GM18861 (cell line): ENCODE measurements around the gene FLNB.

Source experiments
- ATAC-seq: cut with Tn5 transposase; IDR thresholded peaks from one replicate; pipeline ENCODE4 v1.9.1; 2021; ENCODE audit not compliant: unreplicated experiment

FLNB gene

DNA sequence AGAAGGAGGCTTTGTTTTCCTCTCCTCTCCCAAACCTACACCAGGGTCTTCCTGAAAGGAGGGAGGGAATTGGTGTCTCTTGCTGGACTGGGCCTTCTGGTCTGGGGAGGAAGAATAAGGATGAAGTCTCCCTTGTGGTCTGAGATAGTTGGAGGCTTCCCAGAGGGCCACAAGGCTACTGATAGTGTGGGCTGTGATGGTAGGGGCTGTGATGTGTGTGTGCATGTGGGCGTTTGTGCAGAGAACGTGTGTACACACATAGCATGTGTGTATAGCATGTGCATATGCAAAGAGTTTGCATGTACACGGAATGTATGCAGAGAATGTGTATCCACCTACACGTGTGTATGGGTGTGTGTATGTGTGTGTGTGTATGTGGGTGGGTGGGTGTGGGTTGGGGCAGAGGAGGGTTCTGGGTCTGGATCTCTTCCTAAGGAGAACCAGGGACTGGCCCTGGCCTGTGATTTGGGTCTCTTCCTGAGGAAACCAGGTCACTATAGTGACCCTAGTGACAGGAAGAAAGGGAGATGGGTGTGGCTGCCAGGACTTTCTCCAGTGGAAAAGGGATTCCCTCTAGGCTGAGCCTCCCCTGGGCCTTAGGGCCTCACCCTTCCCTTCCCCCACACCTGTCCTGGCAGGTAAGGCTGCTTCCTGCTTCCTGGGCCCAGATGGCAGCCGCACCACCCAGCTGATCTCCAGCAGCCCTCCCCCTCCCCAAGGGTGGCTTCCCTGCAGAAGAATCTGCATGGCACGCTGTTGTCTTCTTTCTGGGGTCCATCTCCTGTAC, 1.7 kb downstream of the FLNB start:
- no peak for ATAC-seq

DNA sequence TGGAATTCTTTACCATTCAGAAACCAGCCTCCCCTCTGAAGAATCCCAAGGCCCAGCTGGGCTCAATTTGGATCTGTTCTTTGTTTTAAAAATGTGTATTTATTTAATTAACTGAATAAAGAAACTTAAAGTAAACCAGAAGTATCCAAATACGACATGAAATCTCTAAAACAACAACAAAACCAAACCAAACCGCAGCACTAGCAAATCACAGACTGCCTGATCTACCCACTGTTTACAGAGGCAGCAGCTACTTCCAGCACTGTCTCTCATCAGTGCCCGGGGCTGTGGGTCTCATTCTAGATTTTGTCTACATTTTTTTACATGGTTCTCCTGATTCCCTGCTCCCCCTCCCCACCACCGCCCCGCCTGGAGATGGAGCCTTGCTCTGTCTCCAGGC, 2.3 kb downstream of the FLNB start:
- ATAC-seq, result no peak

DNA sequence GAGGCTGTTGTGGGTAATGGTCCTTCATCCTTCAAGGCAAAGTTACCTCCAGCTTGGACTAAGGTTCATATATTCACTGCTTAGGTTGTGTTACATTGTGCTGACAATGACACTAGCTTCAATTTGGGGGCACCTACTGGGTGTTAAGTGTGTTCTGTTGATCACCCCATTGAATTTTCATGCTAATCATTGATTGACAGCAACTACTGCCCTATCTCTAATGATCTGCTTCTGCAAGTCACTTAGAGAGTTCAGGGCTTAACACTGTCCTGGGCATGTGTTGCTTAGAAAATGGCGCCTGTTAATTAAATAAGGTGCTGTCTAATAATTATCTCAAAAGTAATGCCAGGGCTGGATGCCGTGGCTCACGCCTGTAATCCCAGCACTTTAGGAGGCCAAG, 3.4 kb downstream of the FLNB start:
- no peak for ATAC-seq

DNA sequence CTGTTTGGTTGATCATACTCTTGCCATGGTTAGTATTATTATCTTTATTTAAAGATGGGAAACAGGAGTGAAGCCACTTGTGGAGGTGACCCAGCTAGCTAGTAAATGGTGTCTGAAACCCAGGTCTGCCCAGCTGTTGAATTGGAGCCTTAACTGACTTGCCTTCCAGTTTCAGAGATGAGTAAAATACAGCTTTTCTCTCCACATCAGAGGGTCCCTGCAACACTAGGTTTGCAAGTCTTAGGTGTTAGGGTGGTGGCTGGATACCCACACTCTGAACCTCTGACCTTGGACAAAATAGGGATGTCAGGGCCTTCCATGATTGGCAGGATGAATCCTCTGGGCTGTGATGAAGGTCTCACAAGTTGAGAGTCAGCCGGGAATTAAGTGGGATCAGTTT, 4.1 kb downstream of the FLNB start:
- no peak for ATAC-seq

DNA sequence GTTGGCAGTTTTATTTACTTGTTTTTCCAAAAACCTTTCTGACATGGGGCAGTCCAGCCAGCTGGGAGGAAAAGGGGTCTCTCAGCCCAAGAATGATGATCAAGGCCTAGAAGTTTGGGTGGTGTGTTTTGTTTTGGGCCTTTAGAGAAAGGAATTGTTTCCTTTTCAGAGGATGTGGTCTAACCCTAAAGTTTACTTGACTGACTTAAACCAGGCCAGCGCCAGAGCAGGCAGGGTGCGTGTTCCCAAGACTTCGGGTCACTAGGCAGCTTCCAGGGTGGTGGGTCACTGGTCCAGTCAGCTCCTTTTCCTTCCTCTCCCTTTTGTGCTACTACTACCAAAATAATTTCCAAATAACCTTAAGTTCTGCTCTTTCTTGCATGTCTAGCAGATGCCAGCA, 4.9 kb downstream of the FLNB start:
- ATAC-seq, result no peak

DNA sequence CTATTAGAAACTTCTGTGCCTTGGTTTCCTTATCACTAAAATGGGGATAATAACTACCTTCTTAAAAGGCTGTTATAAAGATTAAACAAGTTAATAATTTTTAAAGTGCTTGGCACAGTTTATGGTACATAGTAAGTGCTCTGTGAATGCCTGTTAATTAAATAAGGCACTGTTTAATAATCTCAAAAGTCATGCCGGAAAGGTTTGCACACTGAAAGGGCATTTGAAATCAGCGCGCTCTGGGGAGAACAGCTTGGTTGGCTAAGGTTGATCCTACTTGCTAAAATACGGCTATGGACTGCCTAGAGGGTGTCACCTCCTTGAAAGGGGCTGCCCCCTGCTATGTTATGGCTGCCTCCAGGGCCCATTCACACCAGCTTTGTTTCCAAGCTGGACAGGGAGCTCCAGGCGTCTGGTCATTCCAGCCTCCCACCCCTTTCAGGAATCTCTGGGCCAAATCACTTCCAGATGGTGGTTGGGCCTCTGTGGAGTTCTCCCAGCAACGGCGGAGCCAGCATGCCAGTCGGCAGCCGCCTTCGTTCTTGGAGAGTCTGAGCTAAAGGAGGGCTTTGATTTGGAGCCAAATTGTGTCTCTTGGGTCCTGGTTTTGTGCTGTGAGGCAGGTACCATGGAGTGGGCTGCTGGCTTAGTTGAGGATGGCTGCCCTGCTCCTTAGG, 5.9 kb downstream of the FLNB start:
- ATAC-seq, result no peak

DNA sequence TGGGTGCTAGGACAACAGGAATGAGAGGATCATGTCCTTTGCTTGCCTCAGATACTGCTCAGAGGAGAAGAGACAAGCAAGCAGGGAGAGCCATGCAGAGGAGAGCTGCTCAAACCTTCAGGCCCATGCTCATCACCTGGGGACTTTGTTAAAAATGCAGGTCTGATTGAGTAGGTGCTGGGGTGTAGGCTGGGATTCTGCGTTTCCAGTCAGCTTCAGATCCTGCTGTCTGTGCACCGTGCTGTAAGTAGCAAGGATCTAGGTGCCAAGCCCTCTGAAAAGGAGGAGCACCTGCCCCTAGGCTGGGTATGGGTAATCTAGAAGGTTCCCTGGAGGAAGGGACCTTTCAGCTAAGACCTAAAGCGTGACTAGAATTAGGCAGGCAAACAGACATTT, 7.3 kb downstream of the FLNB start:
- ATAC-seq, result no peak

DNA sequence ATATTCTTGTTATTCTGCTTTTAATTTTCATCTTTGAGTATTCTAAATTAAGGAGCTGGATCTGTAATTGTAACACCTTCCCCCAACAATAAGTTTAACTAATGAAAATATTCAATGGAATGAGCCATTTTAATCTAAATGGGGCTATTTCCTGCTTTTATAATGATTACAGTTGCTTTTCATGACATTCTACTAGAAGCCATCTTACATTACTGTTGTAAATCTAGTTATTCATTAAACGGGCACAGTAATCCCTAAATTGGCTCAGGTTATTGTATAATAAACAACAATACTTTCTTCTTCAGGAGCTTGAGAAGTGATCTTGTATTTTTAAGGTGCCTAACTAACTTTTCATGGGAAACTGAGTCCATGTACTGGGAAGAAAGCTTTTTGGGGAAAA, 8.5 kb downstream of the FLNB start:
- ATAC-seq, result no peak

DNA sequence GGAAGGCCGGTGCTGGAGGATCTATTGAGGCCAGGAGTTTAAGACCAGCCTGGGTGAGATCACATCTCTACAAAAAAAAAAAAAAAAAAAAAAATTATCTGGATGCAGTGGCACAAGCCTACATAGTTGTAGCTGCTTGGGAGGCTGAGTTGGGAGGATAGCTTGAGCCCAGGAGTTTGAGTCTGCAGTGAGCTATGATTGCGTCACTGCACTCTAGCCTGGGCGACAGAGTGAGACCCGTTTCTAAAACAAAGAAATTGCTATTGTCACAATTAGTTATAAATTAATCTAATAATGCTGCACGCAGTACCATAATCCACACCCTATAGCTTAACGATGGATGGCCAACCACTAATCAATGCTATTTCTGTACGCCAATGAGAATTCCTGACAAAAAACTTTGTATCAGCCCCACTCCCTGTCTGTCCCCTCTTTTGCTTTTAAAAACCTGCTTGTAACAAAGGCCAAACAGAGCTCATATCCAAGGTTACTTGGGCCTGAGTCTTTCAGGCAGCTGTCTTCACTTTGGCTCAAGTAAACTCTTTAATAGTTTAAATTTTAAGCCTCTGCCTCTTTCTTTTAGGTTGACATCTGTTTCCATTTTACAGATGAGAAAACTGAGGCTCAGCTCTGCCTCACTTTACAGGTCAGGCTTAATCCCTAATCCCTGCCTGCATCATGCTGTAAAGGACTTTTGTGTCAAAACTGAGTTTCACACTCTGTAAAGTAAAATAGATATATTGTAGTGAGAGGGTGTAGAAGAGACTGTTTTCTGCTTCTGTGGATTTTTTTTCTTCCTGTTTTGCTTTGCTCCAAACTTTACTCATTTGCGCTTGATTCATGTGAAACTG, 10.9 kb downstream of the FLNB start:
- no peak for ATAC-seq

DNA sequence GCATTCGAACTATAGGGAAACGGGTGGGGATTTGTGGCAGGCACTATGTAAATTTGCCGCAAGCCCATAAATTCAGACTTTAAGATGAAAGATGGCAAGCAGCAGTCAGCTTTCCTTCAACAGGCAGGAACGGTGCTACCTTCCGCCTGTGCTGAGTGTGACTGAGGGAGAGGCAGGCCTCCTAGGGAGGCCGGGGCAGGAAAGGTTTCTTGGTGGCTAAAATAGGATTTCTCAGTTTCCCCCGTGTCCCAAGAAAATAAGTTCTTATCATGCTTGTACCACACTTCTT, 12.5 kb downstream of the FLNB start:
- ATAC-seq, result no peak

DNA sequence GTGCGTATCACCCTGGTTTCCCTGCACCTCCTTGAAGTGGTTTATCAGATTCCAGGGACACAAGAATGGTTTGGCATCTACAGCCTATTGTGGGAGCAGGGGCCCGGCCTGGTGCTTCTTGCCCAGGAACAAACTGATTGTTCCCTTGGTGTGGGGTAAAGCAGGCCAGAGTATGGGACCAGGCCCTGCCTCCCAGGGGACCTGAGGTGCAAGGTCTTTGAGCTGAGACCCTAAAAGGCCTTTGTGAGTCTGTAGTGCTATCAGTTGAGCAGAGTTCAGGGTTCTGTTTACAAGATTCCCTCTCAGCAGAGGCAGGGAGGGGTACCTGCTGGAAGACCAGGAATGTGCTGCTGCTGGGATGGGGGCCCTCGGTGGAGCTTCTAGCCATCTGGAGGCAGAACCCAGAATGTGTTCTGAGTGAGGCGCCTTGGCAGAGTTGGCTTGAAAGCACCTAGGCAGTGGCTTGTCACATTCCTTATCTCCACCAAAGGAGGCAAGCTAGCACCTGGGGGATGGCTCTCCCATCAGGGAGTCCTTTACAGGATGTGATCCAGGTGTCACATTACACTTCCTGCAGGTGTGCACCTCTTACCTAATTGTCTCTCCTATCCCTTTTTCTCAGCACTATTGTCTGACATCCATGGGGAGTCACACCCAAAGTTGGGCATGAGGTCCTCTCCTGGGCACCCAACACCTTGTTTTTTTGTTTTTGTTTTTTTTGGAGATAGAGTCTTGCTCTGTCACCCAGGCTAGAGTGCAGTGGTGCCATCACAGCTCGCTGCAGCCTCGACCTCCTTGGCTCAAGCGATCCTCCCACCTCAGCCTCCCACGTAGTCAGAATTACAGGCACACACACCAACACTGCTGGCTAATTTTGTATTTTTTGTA, 13.1 kb downstream of the FLNB start:
- ATAC-seq, result no peak

DNA sequence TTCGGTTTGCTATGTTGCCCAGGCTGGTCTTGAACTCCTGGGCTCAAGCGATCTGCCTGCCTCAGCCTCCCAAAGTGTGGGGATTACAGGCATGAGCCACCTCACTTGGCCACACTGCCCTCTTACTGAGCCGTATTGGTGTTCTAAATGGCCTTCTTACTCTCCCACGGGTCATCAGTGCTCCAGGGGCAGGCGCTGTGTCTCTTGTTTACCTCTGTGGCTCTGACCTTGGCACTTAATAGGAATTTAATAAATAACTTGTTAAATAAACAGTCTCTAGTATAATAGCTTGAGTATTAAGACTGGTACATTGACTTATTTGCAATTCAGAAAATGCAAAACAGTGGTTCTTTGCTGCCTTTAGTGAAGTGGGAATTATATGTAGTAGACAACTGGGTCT, 13.7 kb downstream of the FLNB start:
- no peak for ATAC-seq

DNA sequence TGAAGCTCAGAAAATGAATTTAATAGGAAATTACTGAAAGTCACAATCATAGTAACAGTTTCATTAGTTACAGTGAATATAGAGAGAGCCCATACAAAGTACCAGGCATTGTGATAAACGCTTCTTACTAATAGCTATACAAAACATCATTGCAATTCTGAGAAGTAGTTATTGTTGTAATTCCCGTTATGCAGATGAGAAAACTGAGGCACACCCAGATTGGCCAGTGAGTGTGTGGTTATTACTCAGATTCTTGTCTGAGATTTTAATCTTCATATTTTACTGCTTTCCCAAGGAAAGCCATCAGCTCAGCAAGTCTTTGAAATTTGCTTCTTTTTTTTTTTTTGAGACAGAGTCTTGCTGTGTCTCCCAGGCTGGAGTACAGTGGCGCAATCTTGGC, 14.3 kb downstream of the FLNB start:
- ATAC-seq, result no peak

DNA sequence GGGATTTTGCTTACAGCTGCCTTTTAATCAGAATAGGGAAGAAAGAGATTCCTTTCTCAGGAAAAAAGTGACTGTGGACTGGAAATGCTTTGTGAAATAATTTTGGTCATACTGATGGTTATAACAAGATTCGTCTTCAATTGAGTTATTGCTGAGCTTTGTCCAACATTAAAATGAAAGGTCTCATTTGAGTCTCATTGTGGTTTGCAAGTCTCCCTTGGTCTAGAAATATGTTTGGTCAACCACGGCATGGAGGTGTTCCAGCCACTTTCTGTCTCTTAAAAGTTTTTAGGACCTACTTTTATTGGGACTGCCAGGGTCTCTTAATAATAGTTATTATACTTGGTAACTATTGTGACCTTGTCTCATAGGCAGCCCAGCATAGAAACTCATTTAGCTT, 15.3 kb downstream of the FLNB start:
- no peak for ATAC-seq

DNA sequence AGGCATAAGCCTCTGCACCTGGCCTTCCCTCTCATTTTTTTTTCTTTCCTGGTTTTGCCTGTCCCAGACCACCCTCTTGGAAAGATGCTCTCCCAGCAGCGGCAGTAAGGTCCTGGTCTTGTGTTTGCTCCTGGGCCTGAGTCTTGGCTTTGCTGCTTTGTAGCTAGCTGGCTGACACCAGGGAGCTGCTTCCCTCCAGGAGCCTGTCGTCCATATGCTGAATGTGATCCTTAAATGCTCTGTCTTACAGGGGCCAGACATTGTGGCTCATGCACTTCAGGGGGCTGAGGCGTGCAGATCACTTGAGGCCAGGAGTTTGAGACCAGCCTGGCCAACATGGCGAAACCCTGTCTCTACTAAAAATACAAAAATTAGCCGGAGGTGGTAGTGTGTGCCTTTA, 17.2 kb downstream of the FLNB start:
- no peak for ATAC-seq

DNA sequence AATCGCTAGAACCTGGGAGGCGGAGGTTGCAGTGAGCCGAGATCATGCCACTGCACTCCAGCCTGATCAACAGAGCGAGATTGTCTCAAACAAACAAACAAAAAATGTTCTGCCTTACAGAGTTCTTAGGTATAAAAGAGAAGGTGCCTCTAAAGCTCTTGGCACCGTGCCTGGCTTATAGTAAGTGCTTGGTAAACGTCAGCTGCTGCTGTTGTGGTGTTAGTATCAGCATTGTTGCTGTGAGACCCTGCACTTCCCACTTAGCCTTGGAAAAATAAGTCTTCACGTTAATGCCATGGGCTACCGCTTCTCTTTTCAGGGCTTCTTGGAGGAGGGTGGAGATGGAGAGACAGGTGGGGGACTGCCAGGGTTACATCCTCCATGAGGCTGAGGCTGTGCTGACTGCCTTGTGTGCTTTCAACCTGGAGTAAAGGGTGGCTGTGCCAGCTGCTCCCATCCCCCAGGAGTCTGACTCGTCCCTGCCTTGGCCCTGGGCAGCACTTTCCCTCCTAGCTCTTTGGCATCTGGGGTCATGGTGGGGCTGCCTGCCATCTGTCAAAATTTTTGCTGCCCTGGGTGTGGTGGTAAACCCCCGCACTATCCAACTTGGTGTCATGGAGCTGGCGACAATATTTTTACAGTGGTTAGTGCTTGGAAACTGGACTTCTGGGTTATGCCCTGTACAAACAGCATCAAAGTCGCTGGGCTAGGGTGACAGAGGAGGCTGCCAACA, 17.8 kb downstream of the FLNB start:
- no peak for ATAC-seq

DNA sequence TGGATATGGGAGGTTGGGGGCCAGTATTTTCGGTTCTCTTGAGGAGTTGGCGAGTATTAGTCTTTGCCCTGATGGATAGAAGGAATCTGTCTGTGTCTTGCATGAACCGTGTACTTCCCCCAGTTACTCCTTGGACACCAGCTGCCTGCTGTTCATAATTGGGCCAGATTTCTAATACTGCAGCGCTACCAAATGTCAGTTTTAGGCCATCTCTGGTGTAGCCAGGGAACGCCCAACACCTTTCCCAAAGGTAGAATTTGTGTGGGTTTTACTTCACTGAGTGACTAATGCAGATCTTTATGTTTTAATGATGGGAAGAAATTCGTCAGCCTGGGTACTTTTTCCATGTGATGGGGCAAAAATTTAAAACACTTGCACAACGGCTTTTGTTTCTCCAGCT, 18.4 kb downstream of the FLNB start:
- no peak for ATAC-seq

DNA sequence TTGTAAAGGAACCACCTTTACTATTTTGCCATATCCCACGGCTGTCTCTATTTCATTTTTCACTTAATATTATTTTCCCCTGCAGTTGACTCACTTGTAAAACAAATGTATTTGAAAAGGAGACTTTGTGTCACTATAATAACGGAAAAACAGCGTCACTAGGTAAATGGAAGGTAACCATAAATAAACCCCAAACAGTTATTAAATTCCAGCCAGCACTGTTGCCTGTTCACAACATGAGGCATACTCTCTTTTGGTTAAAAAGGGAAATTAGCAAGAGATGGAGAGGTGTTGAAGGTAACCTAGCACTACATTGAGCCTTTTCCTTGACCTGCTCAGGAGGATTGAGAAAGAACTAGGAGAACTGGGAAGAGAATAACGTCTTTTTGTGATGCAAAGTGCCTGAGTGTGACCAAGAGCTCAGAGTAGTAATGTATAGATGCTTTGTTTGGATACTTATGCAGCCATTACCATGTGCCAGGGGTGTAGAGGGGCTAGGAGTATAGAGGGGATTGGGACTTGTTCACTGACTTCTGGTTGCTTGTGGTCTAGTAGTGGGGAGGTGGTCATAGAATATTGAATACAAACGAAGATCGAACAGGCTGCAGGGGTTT, 19.6 kb downstream of the FLNB start:
- ATAC-seq, result no peak

DNA sequence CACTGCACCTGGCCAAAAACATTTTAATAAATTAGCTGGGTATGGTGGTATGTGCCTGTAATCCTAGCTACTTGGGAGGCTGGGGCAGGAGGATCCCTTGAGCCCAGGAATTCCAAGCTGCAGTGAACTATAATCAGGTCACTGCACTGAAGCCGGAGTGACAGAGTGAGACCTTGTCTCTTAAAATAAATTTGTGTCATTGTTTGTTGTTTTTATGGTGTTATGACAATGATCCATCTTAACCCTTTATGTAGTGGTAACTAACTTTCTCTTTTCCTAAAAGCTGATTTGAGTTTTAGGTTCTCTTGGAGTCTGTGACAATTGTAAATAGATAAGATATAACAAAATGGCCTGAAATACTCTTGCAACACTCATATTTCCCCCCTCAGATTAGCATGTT, 20.7 kb downstream of the FLNB start:
- no peak for ATAC-seq
